HEK293 (cell line): ENCODE measurements around the gene RAX2.

Experiments used
- CTCF ChIA-PET: fragments of 350-600 bp; formaldehyde crosslinking; extraction: SDS; loops from one replicate; lab custom pipeline; 2021; ENCODE audit warnings: antibody characterized with exemption; lab: Yijun Ruan, JAX
- POLR2A ChIA-PET: fragments of 300-600 bp; formaldehyde crosslinking; extraction: SDS; loops from one replicate; lab custom pipeline; 2020; ENCODE audit warnings: antibody characterized with exemption, inconsistent platforms; lab: Yijun Ruan, JAX
- H3K27ac ChIP-seq: fragments of 200-500 bp; sonication (Bioruptor generic); 2 replicates; pipeline ENCODE4 v1.5.1; 2014; ENCODE audit warnings: low read depth, low read length, control low read depth, inconsistent platforms; ENCODE audit errors: extremely low read depth
- H3K36me3 ChIP-seq, 2 experiments: fragments of 200-500 bp in 1 of 2; sonication (Bioruptor generic) in 1 of 2; 1 replicate in 1 of 2; 2 replicates in 1 of 2; pipeline ENCODE4 v1.5.1; 2014 to 2017; ENCODE audit warnings: inconsistent platforms in 2 of 2, low read length in 2 of 2; ENCODE audit not compliant: control insufficient read depth in 2 of 2, insufficient read depth in 1 of 2
- H3K4me1 ChIP-seq: fragments of 200-500 bp; sonication (Bioruptor generic); 2 replicates; pipeline ENCODE4 v1.5.1; 2014; ENCODE audit warnings: mild to moderate bottlenecking, low read length, inconsistent platforms; ENCODE audit not compliant: control insufficient read depth, insufficient read depth
- H3K4me3 ChIP-seq: 2 replicates; pipeline ENCODE4 v1.5.1; 2011; ENCODE audit warnings: low read depth, mild to moderate bottlenecking, control low read depth, low read length, moderate library complexity
- H3K9me3 ChIP-seq: fragments of 200-500 bp; sonication (Bioruptor generic); 2 replicates; pipeline ENCODE4 v1.5.1; 2014; ENCODE audit warnings: low read depth, low read length, inconsistent platforms; ENCODE audit not compliant: control insufficient read depth, insufficient read depth
- HOXD13 ChIP-seq: sonication (generic); formaldehyde crosslinking; IDR thresholded peaks from 2 replicates; pipeline ENCODE4 v1.8.0; 2022; ENCODE audit warnings: missing genetic modification reagents, borderline replicate concordance
- KLF1 ChIP-seq: fragments of 450-650 bp; formaldehyde crosslinking; IDR thresholded peaks from 2 replicates; pipeline ENCODE4 v1.5.1; 2016; ENCODE audit warnings: missing biosample characterization, missing genetic modification characterization
- PRDM2 ChIP-seq: fragments of 450-650 bp; formaldehyde crosslinking; IDR thresholded peaks from 2 replicates; pipeline ENCODE4 v1.5.1; 2016; ENCODE audit warnings: missing biosample characterization, missing genetic modification characterization, borderline replicate concordance
- PRDM4 ChIP-seq: fragments of 450-650 bp; formaldehyde crosslinking; IDR thresholded peaks from 2 replicates; pipeline ENCODE4 v1.5.1; 2017; ENCODE audit warnings: missing biosample characterization, missing genetic modification characterization
- ZBTB7A ChIP-seq: fragments of 450-650 bp; formaldehyde crosslinking; IDR thresholded peaks from 2 replicates; pipeline ENCODE4 v1.5.1; 2016; ENCODE audit warnings: low read depth, missing biosample characterization, missing genetic modification characterization
- ZNF114 ChIP-seq: fragments of 450-650 bp; formaldehyde crosslinking; IDR thresholded peaks from 2 replicates; pipeline ENCODE4 v1.5.0; 2017; ENCODE audit warnings: missing biosample characterization, missing genetic modification characterization
- ZNF140 ChIP-seq: fragments of 450-650 bp; formaldehyde crosslinking; IDR thresholded peaks from 2 replicates; pipeline ENCODE4 v1.5.1; 2016; ENCODE audit warnings: missing biosample characterization, missing genetic modification characterization
- ZNF148 ChIP-seq: fragments of 450-650 bp; formaldehyde crosslinking; IDR thresholded peaks from 2 replicates; pipeline ENCODE4 v1.5.0; 2017; ENCODE audit warnings: missing biosample characterization, missing genetic modification characterization, borderline replicate concordance
- ZNF211 ChIP-seq: fragments of 450-650 bp; formaldehyde crosslinking; IDR thresholded peaks from 2 replicates; pipeline ENCODE4 v1.5.1; 2016; ENCODE audit warnings: low read depth, missing biosample characterization, missing genetic modification characterization
- ZNF221 ChIP-seq: fragments of 450-650 bp; formaldehyde crosslinking; IDR thresholded peaks from 2 replicates; pipeline ENCODE4 v1.5.1; 2017; ENCODE audit warnings: missing biosample characterization, missing genetic modification characterization, borderline replicate concordance
- ZNF274 ChIP-seq, 2 experiments: fragments of 200-500 bp in 1 of 2; fragments of 450-650 bp in 1 of 2; sonication (Bioruptor generic) in 1 of 2; formaldehyde crosslinking in 1 of 2; IDR thresholded peaks; 2 replicates each; pipeline versions ENCODE4 v1.5.1 to v1.6.1; 2014 to 2016; ENCODE audit warnings: borderline replicate concordance in 1 of 2, inconsistent platforms in 1 of 2, low read length in 1 of 2, missing biosample characterization in 1 of 2, missing genetic modification characterization in 1 of 2
- ZNF341 ChIP-seq: fragments of 450-650 bp; formaldehyde crosslinking; IDR thresholded peaks from 2 replicates; pipeline ENCODE4; 2016; ENCODE audit warnings: low read depth, missing biosample characterization, missing genetic modification characterization
- ZNF394 ChIP-seq: fragments of 450-650 bp; formaldehyde crosslinking; IDR thresholded peaks from 2 replicates; pipeline ENCODE4 v1.5.1; 2016; ENCODE audit warnings: missing biosample characterization, missing genetic modification characterization, mild to moderate bottlenecking, moderate library complexity, borderline replicate concordance
- ZNF513 ChIP-seq: fragments of 450-650 bp; IDR thresholded peaks from 2 replicates; pipeline ENCODE4 v1.5.1; 2018; ENCODE audit warnings: missing biosample characterization, missing genetic modification characterization
- ZNF580 ChIP-seq: fragments of 450-650 bp; formaldehyde crosslinking; IDR thresholded peaks from 2 replicates; pipeline ENCODE4 v1.5.1; 2016; ENCODE audit warnings: missing biosample characterization, missing genetic modification characterization

Gene RAX2

GRCh38 chr19:3730457-3730958 lies 41.5 kb downstream of the RAX2 start:
- Histone ChIP-seq H3K36me3 (no peaks in the 10 kb centered on the region), H3K4me3 (no peak overlapping the region), H3K27ac (no peak overlapping the region), H3K9me3 (no peaks in the 10 kb centered on the region), H3K4me1 (no peaks in the 10 kb centered on the region)
- ChIA-PET CTCF (interaction anchor here (0.6 to 1.3 kb wide), 2 partner anchors 10 to 278 kb away, joined by 3 read pairs; no protein-coding TSS in a partner anchor), POLR2A (no interaction called here)
- TF ChIP-seq ZNF221 (tag by site-specific recombination) (no peak), HOXD13 (CRISPR knock-in tag) (no peak), PRDM4 (peak; percentile 72)

- Histone ChIP-seq H3K4me1 (no peaks in the 10 kb centered on the region), H3K9me3 (no peaks in the 10 kb centered on the region), H3K36me3 (no peaks in the 10 kb centered on the region), H3K4me3 (no peak overlapping the region), H3K27ac (no peak overlapping the region)
- CTCF ChIA-PET, result interaction anchor here (0.6 to 1.0 kb wide), 2 partner anchors 296 to 905 kb away, joined by 3 read pairs; no protein-coding TSS in a partner anchor
- POLR2A ChIA-PET, result no interaction called here
- no peak for TF ChIP-seq HOXD13 (CRISPR knock-in tag)
- TF ChIP-seq ZNF394 (tag by site-specific recombination), result no peak
- TF ChIP-seq ZBTB7A (tag by site-specific recombination), result no peak
- no peak for TF ChIP-seq ZNF274 (IDR thresholded peaks at IDR 0.05; ENCODE audit: low read length)
- no peak for TF ChIP-seq ZNF274 (tag by site-specific recombination; IDR thresholded peaks at IDR 0.05; ENCODE audit: borderline replicate concordance)
- TF ChIP-seq KLF1, result no peak
- TF ChIP-seq ZNF140 (tag by site-specific recombination), result no peak
- no peak for TF ChIP-seq ZNF211 (tag by site-specific recombination)
- peak; percentile 59 for TF ChIP-seq ZNF341 (tag by site-specific recombination)
- no peak for TF ChIP-seq ZNF513 (tag by site-specific recombination)
- TF ChIP-seq ZNF148 (tag by site-specific recombination), result no peak
- TF ChIP-seq PRDM2 (tag by site-specific recombination), result no peak
- no peak for TF ChIP-seq ZNF114 (tag by site-specific recombination)
- TF ChIP-seq ZNF580 (tag by site-specific recombination), result no peak
These were observed 46.3 kb downstream of the RAX2 start for GRCh38 chr19:3725640-3726310.
